Parathyroid adenoma (tissue), 2 donors: ENCODE data around the gene CLIP3.

ENCODE experiments used
- H2AFZ ChIP-seq: fragments of 300-600 bp; sonication (generic); one replicate; pipeline ENCODE4 v1.7.0; 2017; ENCODE audit warnings: antibody characterized with exemption, mild to moderate bottlenecking
- H3K27ac ChIP-seq: fragments of 300-600 bp; sonication (generic); one replicate; pipeline ENCODE4 v1.7.0; 2017
- H3K27me3 ChIP-seq: fragments of 300-600 bp; sonication (generic); one replicate; pipeline ENCODE4 v1.7.0; 2017; ENCODE audit warnings: low read length; ENCODE audit not compliant: control insufficient read depth, insufficient read depth
- H3K36me3 ChIP-seq: fragments of 300-600 bp; sonication (generic); one replicate; pipeline ENCODE4 v1.7.0; 2017; ENCODE audit warnings: low read length; ENCODE audit not compliant: control insufficient read depth, insufficient read depth
- H3K4me1 ChIP-seq: fragments of 300-600 bp; sonication (generic); one replicate; pipeline ENCODE4 v1.7.0; 2017; ENCODE audit warnings: control low read depth
- H3K4me2 ChIP-seq: fragments of 300-600 bp; sonication (generic); one replicate; pipeline ENCODE4 v1.7.0; 2017; ENCODE audit warnings: low read length
- H3K4me3 ChIP-seq: fragments of 300-600 bp; sonication (generic); one replicate; pipeline ENCODE4 v1.7.0; 2017; ENCODE audit warnings: low read depth, low read length
- H3K79me2 ChIP-seq: fragments of 300-600 bp; sonication (generic); one replicate; pipeline ENCODE4 v1.7.0; 2017; ENCODE audit warnings: control low read depth
- H3K9ac ChIP-seq: fragments of 300-600 bp; sonication (generic); one replicate; pipeline ENCODE4 v1.7.0; 2017; ENCODE audit warnings: mild to moderate bottlenecking
- H3K9me3 ChIP-seq: fragments of 300-600 bp; sonication (generic); one replicate; pipeline ENCODE4 v1.7.0; 2017; ENCODE audit warnings: low read length; ENCODE audit not compliant: control insufficient read depth
- TF ChIP-seq, protein P1 (sequence below): fragments of 300-600 bp; sonication (generic); IDR thresholded peaks from one replicate; pipeline ENCODE4 v1.7.0; 2017; ENCODE audit warnings: antibody characterized with exemption, mild to moderate bottlenecking
- donor health status: primary hyperparathyroidism.

CLIP3 gene

DNA sequence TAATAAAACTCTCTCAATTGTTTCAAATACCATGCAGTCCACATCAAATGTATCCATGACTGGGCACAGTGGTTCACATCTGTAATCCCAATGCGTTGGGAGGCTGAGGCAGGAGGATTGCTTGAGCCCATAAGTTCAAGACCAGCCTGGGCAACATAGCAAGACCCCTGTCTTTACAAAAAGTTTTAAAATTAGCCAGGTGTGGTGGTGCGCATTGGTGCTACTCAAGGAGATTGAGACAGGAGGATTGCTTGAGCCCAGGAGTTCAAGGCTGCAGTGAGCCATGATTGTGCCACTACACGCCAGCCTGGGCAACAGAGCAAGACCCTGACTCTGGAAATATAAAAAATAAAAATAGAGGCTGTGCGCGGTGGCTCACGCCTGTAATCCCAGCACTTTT, 5.0 kb downstream of the CLIP3 start:
- H3K36me3 ChIP-seq = no peaks in the 10 kb centered on the region

DNA sequence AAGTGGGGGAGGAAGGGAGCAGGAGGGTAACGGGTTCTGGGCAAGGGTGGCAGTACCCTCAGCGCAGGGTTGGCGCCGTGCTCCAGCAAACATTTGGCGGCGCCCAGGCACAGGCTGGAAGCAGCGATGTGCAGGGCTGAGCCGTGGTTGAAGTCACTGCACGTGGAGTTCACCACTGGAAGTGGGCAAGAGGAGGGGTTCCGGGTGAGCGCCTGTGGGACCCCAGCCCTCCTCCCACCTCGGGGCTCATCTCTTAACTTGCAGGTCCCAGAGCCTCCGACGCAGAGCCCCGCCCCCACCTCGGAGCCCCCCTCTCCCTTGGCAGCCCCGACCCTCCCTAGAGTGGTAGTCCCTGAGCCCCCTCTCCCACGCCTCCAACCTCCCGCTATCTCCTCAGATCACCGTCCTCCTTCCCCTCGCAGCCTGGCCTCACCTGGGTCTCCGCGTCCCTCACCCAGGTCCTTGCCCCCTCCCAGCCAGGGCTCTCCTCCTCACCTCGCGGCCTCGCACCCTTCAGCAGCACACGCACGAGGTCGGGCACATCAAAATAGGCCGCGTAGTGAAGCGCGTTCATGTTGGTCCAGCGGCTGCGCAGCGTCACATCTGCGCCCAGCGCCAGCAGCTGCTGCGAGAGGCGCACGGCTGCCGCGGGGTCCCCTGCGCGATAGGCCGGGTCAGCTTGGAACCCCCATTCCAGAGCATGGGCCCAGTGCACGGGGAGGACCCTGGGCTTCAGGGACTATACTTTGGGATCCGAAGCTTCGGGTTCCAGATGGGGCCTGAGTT, 6.4 kb downstream of the CLIP3 start:
- Histone ChIP-seq H3K4me3 (no peak overlapping the region), H3K27ac (no peak overlapping the region), H3K36me3 (no peaks in the 10 kb centered on the region), H3K9ac (no peak overlapping the region), H3K27me3 (no peaks in the 10 kb centered on the region), H3K79me2 (no peaks in the 10 kb centered on the region), H2AFZ (no peak overlapping the region), H3K9me3 (no peaks in the 10 kb centered on the region), H3K4me1 (no peaks in the 10 kb centered on the region), H3K4me2 (no peak overlapping the region)
- TF ChIP-seq, protein P1, sequence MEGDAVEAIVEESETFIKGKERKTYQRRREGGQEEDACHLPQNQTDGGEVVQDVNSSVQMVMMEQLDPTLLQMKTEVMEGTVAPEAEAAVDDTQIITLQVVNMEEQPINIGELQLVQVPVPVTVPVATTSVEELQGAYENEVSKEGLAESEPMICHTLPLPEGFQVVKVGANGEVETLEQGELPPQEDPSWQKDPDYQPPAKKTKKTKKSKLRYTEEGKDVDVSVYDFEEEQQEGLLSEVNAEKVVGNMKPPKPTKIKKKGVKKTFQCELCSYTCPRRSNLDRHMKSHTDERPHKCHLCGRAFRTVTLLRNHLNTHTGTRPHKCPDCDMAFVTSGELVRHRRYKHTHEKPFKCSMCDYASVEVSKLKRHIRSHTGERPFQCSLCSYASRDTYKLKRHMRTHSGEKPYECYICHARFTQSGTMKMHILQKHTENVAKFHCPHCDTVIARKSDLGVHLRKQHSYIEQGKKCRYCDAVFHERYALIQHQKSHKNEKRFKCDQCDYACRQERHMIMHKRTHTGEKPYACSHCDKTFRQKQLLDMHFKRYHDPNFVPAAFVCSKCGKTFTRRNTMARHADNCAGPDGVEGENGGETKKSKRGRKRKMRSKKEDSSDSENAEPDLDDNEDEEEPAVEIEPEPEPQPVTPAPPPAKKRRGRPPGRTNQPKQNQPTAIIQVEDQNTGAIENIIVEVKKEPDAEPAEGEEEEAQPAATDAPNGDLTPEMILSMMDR = no peak

More for the DNA sequence above, 5.0 kb downstream of the CLIP3 start:
- Histone ChIP-seq H3K4me1 (peaks cover 3% of the 10 kb centered on the region), H3K79me2 (no peaks in the 10 kb centered on the region), H3K9ac (no peak overlapping the region), H3K27ac (no peak overlapping the region), H3K4me2 (no peak overlapping the region), H2AFZ (no peak overlapping the region), H3K4me3 (no peak overlapping the region), H3K9me3 (no peaks in the 10 kb centered on the region), H3K27me3 (no peaks in the 10 kb centered on the region)
- TF ChIP-seq, protein P1 = no peak

DNA sequence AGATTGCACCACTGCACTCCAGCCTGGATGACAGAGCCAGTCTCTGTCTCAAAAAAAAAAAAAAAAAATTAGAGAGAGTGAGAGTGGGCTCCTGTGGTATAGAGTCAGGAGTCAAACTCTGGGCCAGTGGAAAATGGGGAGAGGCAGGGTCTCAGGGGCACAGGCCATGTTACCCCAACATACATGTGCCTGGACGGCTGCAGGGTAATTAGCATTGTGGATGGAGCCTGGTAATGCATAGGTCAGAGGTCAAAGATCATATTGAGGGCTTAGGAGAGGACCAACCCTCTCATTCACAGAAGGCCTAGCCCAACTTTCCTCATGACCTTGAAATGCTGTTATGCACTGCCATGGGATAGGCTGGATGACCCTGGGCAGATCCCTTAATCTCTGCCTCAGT, 7.1 kb downstream of the CLIP3 start:
- Histone ChIP-seq H3K36me3 (no peaks in the 10 kb centered on the region), H3K27ac (no peak overlapping the region), H3K4me2 (no peak overlapping the region), H3K9ac (no peak overlapping the region), H3K4me3 (no peak overlapping the region), H2AFZ (no peak overlapping the region), H3K27me3 (no peaks in the 10 kb centered on the region), H3K79me2 (no peaks in the 10 kb centered on the region), H3K4me1 (no peaks in the 10 kb centered on the region), H3K9me3 (no peaks in the 10 kb centered on the region)
- TF ChIP-seq, protein P1 = no peak

DNA sequence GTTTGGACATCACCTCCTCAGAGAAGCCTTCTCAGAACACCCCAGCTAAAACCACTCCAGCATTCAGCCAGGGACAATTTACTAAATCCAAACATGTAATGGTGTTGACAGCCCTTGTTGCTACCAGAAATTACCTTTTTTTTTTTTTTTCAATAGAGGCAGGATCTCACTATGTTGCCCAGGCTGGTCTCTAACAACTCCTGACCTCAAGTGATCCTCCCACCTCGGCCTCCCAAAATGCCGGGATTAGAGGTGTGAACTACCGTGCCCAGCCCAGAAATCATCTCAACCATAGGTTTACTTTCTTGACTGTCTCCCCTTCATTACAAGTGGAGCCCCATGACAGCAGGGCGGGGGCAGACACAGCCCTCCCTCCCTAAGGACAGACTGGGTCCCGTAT, 9.2 kb downstream of the CLIP3 start:
- no peak overlapping the region for H3K9ac ChIP-seq
- no peaks in the 10 kb centered on the region for H3K27me3 ChIP-seq
- H3K4me2 ChIP-seq = no peak overlapping the region
- H3K4me1 ChIP-seq = no peaks in the 10 kb centered on the region
- TF ChIP-seq, protein P1 = no peak
- H3K79me2 ChIP-seq = no peaks in the 10 kb centered on the region
- H3K27ac ChIP-seq = no peak overlapping the region
- no peak overlapping the region for H3K4me3 ChIP-seq
- no peaks in the 10 kb centered on the region for H3K9me3 ChIP-seq
- H2AFZ ChIP-seq = no peak overlapping the region
- no peaks in the 10 kb centered on the region for H3K36me3 ChIP-seq

DNA sequence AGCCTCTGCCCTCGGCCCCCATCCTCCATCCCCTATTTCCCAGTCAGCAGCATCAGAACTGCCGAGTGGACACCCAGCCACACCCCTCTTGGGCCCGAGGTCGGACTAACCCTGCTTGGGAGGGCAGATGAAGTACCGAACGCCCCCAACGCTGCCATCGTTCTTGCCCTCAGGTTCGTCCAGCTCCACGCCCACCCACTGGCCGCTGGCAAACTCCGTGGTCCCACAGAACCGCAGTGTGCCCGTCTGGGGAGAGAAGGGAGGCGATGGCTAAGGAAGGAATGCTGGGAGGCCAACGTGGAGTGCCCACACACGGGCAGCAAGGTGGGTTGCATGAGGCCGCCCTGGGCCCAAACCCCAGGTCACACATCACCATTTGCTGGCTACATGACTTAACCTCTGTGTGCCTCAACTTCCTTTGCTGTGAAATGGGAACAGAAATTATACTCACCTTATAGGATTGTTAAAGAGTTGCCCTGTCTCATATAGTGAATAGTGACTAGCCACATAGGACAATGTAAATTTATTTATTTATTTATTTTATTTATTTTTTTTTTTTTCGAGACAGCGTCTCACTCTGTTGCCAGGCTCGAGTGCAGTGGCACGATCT, 13.5 kb downstream of the CLIP3 start:
- no peaks in the 10 kb centered on the region for H3K27me3 ChIP-seq
- H3K27ac ChIP-seq = no peak overlapping the region
- H3K4me3 ChIP-seq = no peak overlapping the region
- TF ChIP-seq, protein P1 = no peak
- H3K79me2 ChIP-seq = no peaks in the 10 kb centered on the region
- H2AFZ ChIP-seq = no peak overlapping the region
- no peak overlapping the region for H3K4me2 ChIP-seq
- peaks cover 3% of the 10 kb centered on the region for H3K4me1 ChIP-seq
- H3K9ac ChIP-seq = no peak overlapping the region
- H3K9me3 ChIP-seq = no peaks in the 10 kb centered on the region
- no peaks in the 10 kb centered on the region for H3K36me3 ChIP-seq
